DOHH2 (cell line): ENCODE results near the gene CES4A.

Source experiments
- EZH2phosphoT487 ChIP-seq: fragments of 200-600 bp; sonication (generic); IDR thresholded peaks from 2 replicates; pipeline ENCODE4 v1.6.1; 2017; ENCODE audit warnings: borderline replicate concordance, mild to moderate bottlenecking, antibody characterized with exemption, low read length, moderate library complexity, mixed read lengths
- TF ChIP-seq, protein P1 (sequence below): fragments of 200-600 bp; sonication (generic); IDR thresholded peaks from one replicate; pipeline ENCODE4 v1.5.1; 2014; ENCODE audit warnings: antibody characterized with exemption, mild to moderate bottlenecking, low read depth, low read length; ENCODE audit not compliant: poor library complexity, severe bottlenecking

GRCh38 chr16:67014634-67015312 is 26.4 kb downstream of the CES4A start:
- TF ChIP-seq, protein P1, sequence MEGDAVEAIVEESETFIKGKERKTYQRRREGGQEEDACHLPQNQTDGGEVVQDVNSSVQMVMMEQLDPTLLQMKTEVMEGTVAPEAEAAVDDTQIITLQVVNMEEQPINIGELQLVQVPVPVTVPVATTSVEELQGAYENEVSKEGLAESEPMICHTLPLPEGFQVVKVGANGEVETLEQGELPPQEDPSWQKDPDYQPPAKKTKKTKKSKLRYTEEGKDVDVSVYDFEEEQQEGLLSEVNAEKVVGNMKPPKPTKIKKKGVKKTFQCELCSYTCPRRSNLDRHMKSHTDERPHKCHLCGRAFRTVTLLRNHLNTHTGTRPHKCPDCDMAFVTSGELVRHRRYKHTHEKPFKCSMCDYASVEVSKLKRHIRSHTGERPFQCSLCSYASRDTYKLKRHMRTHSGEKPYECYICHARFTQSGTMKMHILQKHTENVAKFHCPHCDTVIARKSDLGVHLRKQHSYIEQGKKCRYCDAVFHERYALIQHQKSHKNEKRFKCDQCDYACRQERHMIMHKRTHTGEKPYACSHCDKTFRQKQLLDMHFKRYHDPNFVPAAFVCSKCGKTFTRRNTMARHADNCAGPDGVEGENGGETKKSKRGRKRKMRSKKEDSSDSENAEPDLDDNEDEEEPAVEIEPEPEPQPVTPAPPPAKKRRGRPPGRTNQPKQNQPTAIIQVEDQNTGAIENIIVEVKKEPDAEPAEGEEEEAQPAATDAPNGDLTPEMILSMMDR: no peak
- TF ChIP-seq EZH2phosphoT487: no peak
